ENCODE data around the gene GCAT.
"Not testable (repeated sequence)": the region's sequence is repeated elsewhere in the genome, so short reads cannot be mapped to it uniquely, and the experiment has no call there.

Gene GCAT

DNA sequence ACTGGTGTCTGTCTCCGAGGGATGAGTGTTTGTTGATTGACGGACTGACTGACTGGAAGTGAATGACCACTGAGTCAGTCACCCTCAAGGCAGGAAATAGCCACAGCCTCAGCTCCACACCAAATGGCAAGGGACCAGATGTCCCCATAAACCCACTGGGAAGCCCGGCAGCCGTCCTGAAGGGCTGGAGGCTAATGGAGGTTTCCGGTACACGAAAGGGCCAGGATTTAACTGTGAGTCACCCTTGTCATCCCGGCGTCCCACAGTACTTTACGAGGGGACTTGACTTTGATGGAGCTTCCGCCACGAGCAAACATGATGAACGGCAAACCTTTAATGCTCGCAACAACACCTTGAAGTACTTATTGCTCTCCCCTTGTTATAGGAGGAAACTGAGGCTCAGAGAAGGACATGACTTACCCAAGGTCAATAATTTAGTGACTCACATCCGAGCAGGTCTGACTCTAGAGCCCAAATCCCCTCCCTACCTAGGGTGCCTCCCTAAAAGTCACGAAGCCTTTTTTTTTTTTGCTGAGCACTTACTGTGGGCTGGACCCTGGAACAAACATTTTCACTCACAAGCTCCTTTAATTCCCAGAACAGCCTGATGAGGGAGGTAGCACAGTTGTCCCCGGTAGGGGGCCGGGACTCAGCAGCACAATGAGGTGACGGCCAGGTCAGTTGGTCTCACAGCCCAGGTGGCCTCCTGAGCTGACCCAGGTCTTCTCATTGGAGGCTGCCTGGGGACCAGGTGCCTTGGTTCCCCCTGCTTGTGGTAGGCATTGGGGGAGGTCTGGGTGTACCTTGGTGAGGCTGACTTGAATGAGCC is 25.2 kb upstream of the GCAT start:
- no peak for DNase-seq (ENCODE audit: low read depth in 2 of 2)

DNA sequence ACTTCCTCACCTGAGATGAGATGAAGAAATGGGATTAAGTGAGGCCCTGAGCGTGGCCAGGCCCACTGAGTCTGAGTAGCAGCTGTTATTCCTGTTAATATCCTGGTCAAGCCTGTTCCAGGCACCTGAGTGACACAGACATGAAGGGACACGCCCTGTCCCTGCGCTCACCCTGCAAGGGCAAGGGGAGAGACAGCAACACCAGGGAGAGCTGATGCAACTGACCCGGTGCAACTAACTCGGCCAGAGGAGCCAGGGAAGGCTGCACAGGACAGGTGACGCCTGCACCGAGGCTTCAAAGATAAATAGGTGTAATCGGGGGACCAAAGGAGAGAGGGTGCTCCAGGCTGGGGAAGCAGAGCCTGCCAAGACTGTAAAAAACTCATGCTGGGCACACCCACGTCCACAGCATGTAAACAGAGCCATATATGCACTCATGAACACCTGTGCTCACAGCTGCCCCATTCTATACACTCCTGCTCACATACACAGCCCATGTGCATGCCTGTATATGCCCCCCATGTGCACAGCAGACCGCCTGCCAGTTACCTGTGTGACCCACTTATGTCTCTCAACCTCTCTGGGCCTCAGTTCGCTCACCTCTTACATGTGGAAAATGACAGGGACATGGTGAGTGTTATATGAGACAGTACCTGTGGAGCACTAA is 22.8 kb upstream of the GCAT start:
- DNase-seq (ENCODE audit: low read depth in 2 of 2), result no peak

DNA sequence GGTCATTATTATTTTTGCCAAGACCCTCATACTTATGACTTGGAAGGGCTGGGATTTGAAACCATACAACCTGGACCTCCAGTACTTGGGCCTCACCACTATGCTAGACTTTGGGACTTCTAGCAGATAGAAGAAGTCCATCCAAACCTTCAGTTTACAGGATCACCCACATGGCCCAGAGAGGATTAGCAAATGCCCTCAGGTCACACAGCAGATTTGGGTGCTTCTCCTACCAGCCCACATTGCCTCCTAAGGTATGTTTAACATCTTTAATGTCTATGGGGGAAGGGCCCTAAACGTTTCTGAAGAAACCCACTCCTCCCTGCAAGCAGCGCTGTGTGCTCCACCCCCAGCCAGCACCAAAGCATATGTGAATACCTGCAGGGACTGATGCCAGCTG is 17.5 kb upstream of the GCAT start:
- DNase-seq (ENCODE audit: low read depth in 2 of 2), result no peak

DNA sequence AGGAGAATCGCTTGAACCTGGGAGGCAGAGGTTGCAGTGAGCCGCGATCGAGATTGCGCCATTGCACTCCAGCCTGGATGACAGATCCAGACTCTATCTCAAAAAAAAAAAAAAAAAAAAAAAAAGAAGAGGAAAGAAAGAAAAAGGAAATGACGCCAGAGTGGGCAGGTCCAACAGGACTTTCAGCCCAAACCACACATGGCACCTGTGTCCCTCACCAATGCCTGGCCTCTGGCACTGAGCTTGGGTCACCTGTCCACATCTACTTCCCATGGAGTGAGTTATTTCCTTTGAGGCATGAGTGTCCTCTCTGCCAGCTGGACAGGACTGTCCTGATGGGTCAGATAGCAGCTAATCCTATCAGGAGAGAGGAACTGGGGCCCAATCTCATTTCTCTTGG is 15.2 kb upstream of the GCAT start:
- DNase-seq (ENCODE audit: low read depth in 2 of 2), result no peak

DNA sequence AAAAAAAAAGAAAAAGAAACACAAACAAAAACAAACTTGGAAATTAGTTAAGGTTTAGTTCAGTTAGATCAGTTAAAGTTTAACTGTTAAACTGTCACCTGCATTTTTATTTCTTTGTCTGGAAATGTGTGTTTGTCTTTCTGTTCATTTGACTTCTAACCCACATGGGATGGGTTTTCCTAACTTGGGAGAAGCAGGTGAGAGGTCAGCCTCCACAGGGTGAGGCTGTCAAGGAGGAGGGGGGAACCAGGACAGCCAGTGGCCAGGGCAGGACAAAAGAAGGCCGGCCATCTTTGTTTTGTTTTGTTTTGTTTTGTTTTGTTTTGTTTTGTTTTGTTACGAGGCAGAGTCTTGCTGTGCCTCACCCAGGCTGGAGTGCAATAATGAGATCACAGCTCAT is 13.4 kb upstream of the GCAT start:
- DNase-seq (ENCODE audit: low read depth in 2 of 2), result no peak

DNA sequence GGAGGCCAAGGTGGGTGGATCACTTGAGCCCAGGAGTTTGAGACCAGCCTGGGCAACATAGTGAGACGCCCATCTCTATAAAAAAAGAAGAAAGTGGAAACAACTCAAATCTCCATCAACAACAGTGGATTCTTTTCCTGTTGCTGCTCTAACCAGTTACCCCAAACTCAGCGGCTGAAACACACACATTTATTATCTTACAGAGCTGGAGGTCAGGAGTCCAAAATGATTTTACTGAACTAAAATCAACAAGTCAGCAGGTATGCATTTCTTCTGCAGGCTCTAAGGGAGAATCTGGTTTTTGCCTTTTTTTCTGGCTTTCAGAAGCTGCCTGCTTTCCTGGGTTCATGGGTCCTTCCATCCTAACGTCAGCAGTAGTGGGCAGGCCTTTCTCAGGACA is 11.7 kb upstream of the GCAT start:
- DNase-seq (ENCODE audit: low read depth in 2 of 2), result no peak

DNA sequence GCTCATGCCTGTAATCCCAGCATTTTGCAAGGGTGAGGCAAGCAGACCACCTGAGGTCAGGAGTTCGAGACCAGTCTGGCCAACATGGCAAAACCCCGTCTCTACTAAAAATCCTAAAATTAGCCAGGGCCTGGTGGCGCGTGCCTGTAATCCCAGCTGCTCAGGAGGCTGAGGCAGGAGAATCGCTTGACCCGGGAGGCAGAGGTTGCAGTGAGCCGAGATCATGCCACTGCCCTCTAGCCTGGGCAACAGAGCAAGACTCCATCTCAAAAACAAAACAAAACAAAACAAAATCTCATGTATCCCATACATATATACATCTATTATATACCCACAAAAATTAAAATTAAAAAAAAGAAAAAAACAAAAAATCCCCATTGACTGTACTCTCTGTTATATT is 10.5 kb upstream of the GCAT start:
- DNase-seq (ENCODE audit: low read depth in 2 of 2), result not testable (repeated sequence)

DNA sequence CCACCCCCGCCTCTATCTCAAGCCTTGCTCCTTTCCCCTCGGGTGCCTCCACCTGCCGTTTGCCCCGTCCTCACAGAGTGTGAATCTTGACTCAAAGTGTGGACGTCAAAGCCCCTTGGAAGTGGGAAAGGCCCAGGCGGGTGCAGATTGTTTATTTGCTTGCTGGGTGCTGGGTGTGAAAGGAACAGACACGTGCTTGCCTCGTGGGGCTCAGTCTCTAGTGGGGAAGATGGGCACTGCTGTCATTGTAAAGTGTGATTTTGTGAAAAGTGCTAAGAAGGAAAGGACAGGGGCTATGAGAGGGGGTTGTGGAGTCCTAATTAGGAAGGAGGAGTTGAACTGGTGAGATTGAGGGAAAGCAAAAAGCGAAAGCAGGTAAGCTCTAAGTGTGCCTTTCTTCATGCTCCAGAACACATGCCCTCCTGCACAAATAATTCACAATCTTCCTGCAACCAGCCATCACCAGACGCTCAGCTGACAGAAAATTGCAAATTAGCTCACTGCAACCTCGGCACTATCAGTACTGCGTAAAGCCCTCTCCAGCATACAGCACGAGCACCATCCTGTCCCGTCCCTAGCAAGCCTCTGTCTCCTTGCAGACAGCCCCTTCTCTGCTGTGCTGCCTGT is 9.7 kb upstream of the GCAT start:
- no peak for DNase-seq (ENCODE audit: low read depth in 2 of 2)

DNA sequence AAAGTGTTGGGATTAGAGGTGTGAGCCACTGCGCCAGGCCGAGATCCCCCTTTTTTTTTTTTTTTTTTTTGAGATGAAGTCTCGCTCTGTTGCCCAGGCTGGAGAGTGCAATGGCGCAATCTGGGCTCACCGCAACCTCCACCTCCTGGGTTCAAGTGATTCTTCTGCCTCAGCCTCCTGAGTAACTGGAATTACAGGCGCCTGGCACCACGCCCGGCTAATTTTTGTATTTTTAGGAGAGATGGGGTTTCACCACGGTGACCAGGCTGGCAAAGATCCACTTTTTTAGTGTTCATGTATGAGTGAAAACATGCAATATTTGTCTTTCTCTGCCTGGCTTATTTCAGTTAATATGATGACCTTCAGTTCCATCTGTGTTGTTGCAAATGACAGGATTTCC is 7.8 kb upstream of the GCAT start:
- not testable (repeated sequence) for DNase-seq (ENCODE audit: low read depth in 2 of 2)

DNA sequence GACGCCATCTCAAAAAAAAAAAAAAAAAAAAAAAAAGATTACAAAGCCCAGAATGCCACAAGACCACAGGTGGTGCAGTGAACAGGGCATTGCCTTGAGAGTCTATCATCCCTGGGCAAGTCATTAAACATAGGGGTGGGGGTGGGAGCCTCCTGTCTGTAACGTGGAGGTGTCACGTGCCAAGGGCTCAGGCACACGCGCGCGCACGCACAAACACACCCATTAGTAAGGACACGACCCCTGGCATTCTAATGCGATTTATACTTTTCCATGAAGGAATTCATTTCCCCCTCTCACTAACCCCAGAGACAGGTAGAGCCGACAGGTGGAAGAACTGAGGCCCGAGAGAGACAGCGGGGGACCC is 5.8 kb upstream of the GCAT start:
- DNase-seq (ENCODE audit: low read depth in 2 of 2), result no peak

DNA sequence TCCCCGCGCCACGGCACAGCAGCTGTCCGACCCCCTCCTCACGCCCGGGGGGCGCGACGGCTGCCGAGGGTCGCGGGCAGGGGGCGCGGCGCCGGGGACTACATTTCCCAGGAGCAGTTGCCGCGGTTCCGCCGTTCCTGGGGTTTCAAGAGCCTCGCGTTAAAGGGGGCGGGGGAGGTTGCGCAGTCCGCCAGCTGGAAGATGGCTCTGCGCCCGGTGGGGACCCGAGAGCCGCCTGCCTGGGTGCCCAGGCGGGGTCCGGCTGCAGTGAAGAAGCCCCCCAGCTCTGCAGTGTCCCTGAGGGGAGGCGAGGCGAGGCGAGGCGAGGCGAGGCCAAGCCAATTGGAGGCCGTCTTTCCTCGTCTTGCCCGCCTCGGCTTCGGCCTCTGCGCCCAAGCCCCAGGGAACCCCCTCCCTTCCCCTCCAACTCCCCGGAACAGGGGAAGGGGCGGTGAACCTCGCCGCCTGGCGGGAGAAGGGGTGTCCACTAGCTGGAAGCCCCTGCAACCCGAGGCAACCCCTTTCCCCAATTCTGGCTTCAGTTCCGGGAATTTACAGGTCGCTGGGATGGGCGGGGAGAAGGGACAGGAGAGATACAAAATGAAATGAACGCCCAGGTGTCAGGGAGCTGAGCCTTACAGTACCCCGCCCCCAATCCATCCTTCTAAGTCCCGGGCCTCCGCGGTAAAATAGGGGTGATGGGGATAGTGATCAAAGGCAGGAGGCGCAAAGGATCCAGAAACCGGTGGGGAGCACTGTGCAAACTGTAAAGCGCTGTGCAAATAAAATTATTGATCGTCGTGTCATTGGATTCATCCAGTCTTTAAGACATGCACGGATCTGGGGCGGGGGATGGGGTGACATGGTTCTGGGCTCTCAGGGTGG is 5.2 kb upstream of the GCAT start:
- no peak for DNase-seq (ENCODE audit: low read depth in 2 of 2)

DNA sequence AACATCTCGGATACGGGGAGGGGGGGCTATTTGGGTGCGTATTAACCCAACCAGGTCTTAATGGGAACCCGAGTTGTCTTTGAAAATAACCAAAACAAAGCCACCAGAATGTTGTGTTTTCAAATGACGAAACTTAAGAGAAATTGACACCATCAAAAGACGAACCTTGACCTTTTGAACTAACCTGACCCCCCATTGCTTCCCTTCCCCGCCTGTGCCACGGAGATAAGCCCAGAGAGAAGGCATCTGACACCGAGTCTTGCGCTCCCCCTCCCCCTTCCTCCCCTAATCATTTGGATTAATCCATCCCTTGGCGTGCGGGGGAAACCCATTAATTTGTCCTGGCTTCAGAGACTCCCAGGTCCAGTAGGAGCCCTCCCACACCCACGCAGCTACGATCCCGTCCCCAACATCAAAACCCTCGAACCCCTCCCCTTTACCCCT is 4.5 kb upstream of the GCAT start:
- DNase-seq (ENCODE audit: low read depth in 2 of 2), result no peak

DNA sequence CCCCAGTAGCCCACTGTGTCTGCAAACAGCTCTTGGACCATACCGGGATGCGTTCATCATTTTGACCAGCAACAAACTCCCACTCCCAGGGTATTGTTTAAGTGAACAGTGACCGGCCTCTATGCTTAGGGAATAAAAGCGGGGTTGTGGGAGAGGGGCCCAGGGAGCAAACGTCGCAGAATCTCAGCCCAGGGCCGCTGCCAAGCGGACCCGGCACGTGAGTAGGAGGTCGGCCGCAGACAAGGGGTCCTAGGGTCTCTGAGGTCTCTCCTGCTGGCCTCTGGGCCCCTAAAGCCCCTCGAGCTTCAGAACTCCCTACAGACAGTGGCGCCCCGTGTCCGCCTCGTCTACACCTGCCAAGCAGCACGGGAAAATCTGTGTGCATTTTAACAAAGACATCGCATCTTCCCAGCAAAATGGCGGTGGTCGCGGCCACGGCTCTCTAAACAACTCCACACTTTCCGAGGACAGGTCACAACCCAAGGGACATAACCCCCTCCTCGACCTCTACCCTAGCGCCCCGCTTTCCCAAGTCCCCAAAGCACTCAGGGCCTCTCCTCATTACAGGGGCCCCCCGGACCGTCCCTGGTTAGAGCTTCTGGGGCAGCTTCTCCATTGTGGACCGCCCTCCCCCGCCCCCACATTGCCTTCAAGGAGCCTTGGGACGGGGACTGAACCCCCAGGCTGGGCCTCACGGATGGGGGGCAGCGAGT is 3.9 kb upstream of the GCAT start:
- no peak for DNase-seq (ENCODE audit: low read depth in 2 of 2)

DNA sequence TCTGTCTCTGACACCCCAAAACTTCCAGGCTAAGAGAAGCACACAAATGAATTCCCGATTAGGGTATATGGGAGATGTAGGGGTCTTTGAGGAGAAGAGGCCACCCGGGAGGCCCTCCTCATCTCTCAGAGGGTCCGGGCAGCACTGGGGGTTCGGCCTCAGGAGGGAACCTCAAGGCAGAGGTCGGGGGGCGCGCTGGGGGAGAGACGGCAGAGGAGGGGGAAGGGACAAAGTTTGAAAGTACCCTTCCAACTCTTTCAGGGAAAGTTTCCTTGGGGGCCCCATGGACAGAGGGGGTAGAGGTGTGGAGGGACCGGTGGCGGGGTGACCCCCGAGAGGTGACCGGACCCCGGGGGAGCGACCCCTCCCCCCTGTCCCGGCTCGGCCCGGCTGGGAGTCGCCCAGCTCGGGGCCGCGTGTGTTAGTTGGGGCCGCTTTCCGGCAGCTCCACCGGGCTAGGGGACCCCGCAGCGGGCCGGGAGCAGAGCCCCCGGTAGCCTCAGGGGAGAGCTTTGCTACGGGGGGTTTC is 3.3 kb upstream of the GCAT start:
- no peak for DNase-seq (ENCODE audit: low read depth in 2 of 2)

DNA sequence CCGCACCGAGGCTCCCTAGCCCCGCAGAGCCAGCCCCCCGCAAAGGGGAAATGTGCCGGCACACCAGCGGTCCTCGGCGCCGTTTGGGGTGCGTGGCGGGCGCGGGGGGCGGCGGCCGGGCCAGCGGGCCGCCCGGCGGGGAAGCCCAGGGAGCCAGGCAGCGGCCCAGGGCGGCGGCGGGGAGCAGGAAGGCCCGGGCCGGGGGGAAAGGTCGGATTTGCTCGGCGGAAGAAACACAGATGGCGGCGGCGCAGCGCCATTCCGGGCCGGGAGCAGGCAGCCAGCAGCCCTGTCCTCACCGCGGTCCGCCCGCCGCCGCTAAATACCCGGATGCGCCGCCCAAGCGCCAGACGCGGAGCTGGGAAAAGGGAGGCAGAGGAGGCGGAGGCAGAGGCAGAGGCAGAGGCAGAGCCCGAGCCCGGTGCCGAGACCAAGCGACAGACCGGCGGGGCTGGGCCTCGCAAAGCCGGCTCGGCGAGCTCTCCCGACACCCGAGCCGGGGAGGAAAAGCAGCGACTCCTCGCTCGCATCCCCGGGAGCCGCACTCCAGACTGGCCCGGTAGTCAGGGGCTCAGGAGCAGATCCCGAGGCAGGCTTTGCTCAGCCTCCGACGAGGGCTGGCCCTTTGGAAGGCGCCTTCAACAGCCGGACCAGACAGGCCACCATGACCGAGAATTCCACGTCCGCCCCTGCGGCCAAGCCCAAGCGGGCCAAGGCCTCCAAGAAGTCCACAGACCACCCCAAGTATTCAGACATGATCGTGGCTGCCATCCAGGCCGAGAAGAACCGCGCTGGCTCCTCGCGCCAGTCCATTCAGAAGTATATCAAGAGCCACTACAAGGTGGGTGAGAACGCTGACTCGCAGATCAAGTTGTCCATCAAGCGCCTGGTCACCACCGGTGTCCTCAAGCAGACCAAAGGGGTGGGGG is 2.6 kb upstream of the GCAT start:
- peak; percentile 40 to 66 for DNase-seq (ENCODE audit: low read depth in 2 of 2)

DNA sequence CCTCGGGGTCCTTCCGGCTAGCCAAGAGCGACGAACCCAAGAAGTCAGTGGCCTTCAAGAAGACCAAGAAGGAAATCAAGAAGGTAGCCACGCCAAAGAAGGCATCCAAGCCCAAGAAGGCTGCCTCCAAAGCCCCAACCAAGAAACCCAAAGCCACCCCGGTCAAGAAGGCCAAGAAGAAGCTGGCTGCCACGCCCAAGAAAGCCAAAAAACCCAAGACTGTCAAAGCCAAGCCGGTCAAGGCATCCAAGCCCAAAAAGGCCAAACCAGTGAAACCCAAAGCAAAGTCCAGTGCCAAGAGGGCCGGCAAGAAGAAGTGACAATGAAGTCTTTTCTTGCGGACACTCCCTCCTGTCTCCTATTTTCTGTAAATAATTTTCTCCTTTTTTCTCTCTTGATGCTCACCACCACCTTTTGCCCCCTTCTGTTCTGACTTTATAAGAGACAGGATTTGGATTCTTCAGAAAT is 1.9 kb upstream of the GCAT start:
- no peak for DNase-seq (ENCODE audit: low read depth in 2 of 2)

DNA sequence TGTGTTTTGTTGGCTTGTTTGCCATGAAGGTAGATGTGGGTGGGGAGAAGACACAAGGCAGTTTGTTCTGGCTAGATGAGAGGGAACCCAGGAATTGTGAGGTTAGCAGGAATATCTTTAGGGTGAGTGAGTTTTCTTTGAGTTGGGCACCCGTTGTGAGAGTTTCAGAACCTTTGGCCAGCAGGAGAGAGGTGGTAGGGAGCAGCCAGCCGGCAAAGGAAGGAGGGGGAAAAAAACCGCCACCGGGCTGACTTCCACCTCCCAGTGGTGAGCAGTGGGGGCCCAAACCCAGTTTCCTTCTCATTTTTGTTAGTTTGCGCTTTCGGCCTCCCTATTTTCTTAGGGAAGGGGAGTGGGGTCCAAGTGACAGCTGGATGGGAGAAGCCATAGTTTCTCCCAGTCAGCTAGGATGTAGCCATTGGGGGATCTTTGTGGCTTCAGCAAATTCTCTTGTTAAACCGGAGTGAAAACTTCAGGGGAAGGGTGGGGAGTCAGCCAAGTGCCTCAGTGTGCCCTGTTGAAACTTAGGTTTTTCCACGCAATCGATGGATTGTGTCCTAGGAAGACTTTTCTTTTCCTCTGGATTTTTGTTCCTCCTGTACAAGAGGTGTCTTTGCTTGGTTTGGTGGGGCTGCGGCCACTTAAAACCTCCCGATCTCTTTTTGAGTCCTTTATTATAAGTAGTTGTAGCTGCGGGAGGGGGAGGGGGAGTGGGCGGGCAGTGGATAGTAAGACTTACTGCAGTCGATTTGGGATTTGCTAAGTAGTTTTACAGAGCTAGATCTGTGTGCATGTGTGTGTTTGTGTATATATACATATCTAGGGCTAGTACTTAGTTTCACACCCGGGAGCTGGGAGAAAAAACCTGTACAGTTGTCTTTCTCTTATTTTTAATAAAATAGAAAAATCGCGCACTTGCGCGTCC is 1.1 kb upstream of the GCAT start:
- DNase-seq (ENCODE audit: low read depth in 2 of 2), result no peak

DNA sequence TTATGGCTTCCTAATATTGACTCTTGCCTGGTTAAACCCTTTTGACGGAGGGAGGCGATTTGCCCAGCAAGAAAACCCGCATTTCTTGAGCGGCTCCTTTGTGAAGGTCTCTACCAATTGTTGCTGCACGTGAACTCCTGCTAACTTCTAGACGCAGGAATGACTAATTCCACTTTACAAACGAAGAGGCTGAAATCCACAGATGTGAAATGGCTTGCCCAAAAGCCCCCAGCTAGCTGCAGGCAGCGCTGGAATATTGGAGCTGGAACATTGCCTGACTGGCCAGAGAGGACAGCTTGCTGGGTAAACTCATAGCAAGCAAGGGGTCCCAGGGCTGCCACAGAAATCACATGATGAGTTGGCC is 542 bp downstream of the GCAT start:
- no peak for DNase-seq (ENCODE audit: low read depth in 2 of 2)

Data from stimulated activated CD4-positive, alpha-beta T cell treated with anti-CD3 and anti-CD28 coated beads, Interleukin-1b, Interleukin-23, amount 100 ng/mL, for 4 hours (primary cell).